Activated naive CD4-positive, alpha-beta T cell treated with anti-CD3 and anti-CD28 coated beads for 36 hours (primary cell): Measurements from ENCODE around the gene SYNGR2. TPM values are rescaled to one million over a fixed set of nuclear protein-coding genes. Genes with fewer than 3 reads are reported as not detected.
A peak's percentile ranks its signal among the peaks of the same experiment; 100 is the strongest.

Experiments used
- CTCF ChIA-PET: fragments of 350-600 bp; sonication (Branson Sonifier 250); formaldehyde crosslinking; loops from one replicate; lab custom pipeline; 2021; ENCODE audit warnings: antibody characterized with exemption; lab: Charles Lee
- DNase-seq: peaks from one replicate; pipeline ENCODE4 v3.0.0-alpha.2; 2020
- H3K27ac Mint-ChIP-seq: one replicate; pipeline ENCODE4 v1.8.0; 2021; ENCODE audit warnings: mild to moderate bottlenecking, mixed read lengths
- H3K27me3 Mint-ChIP-seq: one replicate; pipeline ENCODE4 v1.8.0; 2021; ENCODE audit warnings: low read depth, mixed read lengths
- H3K36me3 Mint-ChIP-seq: one replicate; pipeline ENCODE4 v1.8.0; 2021; ENCODE audit warnings: low read depth, mixed read lengths
- H3K4me1 Mint-ChIP-seq: one replicate; pipeline ENCODE4 v1.8.0; 2021; ENCODE audit warnings: low read depth, mixed read lengths
- H3K4me3 Mint-ChIP-seq: one replicate; pipeline ENCODE4 v1.8.0; 2021; ENCODE audit warnings: mild to moderate bottlenecking, moderate library complexity, mixed read lengths
- H3K9me3 Mint-ChIP-seq: one replicate; pipeline ENCODE4 v1.8.0; 2021; ENCODE audit warnings: mixed read lengths
- intact Hi-C: fragments of 100-400 bp; cut with micrococcal nuclease; formaldehyde crosslinking; loops from one replicate; pipeline ENCODE4 v1.15.1; 2023
- total RNA-seq, 2 experiments: library from RNA; stranded (reverse); gene quantifications; one replicate each; pipeline ENCODE4 v1.2.3, GENCODE V29; 2021

Gene SYNGR2
- total RNA-seq, 2 experiments from 2014 or later, result 96.3 to 103 TPM

DNA sequence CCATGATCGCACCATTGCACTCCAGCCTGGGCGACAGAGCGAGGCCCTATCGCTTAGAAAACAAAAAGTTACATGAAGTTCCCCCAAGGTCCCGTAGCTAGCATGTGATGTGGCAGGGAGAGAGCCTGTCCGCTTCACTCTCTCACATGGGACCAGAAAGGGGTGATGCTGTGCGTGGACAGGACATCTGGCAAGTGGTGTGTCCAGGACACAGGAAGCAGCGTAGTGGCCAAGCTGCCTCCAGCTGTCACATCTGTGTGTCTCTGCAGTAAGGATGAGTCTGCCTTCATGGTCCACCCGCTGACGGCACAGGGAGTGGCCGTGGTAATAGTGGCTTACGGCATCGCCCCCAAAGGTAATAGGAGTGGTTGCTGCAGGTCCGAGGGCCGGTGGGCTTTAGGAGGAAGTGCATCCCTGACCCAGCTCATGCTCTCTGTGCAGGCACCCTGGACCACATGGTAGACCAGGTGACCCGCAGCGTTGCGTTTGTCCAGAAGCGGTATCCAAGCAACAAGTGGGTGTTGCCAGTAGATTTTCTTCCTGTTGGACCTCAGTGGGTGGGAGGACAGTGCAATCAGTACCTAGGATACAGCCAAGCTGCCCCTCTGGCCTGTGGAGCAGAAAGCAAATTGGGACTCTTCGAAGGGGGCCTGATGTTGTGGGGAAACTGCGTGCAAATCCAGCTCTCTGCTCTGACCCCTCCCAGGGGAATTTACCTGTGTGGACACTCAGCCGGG lies 36.2 kb downstream of the SYNGR2 start:
- intact Hi-C loops, result no loop called here
- no peak for DNase-seq
- no peaks in the 10 kb centered on the region for H3K4me1 Mint-ChIP-seq
- no peaks in the 10 kb centered on the region for H3K9me3 Mint-ChIP-seq
- H3K27ac Mint-ChIP-seq, result no peak overlapping the region
- peaks cover 3% of the 10 kb centered on the region for H3K36me3 Mint-ChIP-seq
- H3K4me3 Mint-ChIP-seq, result no peak overlapping the region
- CTCF ChIA-PET, result interaction anchor here (0.7 to 0.8 kb wide), 2 partner anchors 11 to 239 kb away, joined by 3 to 4 read pairs; no protein-coding TSS in a partner anchor
- H3K27me3 Mint-ChIP-seq, result no peaks in the 10 kb centered on the region

DNA sequence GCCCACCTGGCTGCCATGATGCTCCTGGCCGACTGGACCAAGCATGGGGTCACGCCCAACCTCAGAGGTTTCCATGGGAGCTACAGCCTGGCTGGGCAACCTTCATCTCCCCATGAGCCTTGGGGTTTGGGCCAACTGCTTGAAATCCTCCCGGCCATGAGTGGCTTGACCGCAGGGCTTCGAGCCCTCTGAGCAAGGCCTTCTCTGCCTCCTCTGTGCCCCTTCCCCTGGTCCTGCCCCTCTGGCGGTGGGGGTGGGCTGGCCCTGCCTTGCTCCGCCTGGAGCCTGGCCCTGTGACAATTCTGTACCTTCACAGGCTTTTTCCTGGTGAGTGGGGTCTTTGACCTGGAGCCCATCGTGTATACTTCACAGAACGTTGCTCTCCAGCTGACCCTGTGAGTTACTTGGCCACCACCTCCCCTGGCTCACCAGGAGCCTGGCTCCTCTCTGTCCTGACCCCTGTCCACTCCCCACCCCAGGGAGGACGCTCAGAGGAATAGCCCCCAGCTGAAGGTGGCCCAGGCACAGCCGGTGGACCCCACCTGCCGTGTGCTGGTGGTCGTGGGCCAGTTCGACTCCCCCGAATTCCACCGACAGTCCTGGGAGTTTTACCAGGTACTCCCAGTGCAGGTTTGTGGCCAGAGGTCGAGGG lies 36.9 kb downstream of the SYNGR2 start:
- Mint-ChIP-seq H3K9me3 (no peaks in the 10 kb centered on the region), H3K27ac (no peak overlapping the region), H3K27me3 (no peaks in the 10 kb centered on the region), H3K4me1 (no peaks in the 10 kb centered on the region), H3K36me3 (peaks cover 3% of the 10 kb centered on the region), H3K4me3 (no peak overlapping the region)
- DNase-seq, result no peak
- CTCF ChIA-PET, result interaction anchor here (0.8 kb wide), 1 partner anchor 12 kb away, joined by 4 read pairs; no protein-coding TSS in a partner anchor
- intact Hi-C loops, result no loop called here

DNA sequence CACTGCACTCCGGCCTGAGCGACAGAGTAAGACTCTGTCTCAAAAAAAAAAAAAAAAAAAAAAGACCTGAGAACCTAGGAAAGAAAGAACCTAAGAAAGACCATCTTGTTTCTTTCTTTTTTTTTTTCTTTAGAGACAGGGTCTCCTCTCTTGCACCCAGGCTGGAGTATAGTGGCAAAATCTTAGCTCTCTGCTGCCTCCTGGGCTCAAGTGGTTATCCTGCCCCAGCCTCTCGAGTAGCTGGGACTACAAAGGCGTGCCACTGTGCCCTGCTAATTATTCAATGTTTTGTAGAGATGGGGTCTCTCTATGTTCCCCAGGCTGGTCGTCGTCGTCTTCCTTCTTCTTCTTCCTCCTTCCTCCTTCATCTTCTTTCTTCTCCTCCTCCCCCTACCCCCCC lies 37.9 kb downstream of the SYNGR2 start:
- no peak overlapping the region for H3K4me3 Mint-ChIP-seq
- H3K4me1 Mint-ChIP-seq, result no peaks in the 10 kb centered on the region
- H3K27me3 Mint-ChIP-seq, result no peaks in the 10 kb centered on the region
- CTCF ChIA-PET, result interaction anchor here (0.7 kb wide), 2 partner anchors 56 to 370 kb away, joined by 3 to 4 read pairs; no protein-coding TSS in a partner anchor
- no peak overlapping the region for H3K27ac Mint-ChIP-seq
- intact Hi-C loops, result no loop called here
- no peaks in the 10 kb centered on the region for H3K9me3 Mint-ChIP-seq
- H3K36me3 Mint-ChIP-seq, result peaks cover 3% of the 10 kb centered on the region
- DNase-seq, result no peak

DNA sequence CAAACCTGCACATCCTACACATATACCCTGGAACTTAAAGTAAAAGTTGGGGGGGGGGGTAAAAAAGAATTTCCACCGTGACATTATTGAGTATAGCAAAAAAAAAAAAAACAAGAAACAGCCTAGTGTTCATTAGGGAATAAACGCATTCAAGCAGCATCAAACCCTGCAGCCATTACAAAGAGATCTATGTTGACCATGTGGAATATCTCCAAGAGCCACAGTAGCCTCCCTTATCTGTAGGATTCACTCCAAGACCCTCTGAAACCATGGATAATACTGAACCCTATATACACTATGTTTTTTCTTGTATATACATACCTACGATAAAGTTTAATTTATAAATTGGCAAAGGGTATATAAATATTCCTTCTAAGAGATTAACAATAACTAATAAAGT lies 40.1 kb downstream of the SYNGR2 start:
- H3K36me3 Mint-ChIP-seq, result peaks cover 3% of the 10 kb centered on the region
- intact Hi-C loops, result no loop called here
- CTCF ChIA-PET, result no interaction called here
- H3K4me1 Mint-ChIP-seq, result no peaks in the 10 kb centered on the region
- H3K27ac Mint-ChIP-seq, result no peak overlapping the region
- H3K27me3 Mint-ChIP-seq, result no peaks in the 10 kb centered on the region
- H3K4me3 Mint-ChIP-seq, result no peak overlapping the region
- no peak for DNase-seq
- no peaks in the 10 kb centered on the region for H3K9me3 Mint-ChIP-seq

DNA sequence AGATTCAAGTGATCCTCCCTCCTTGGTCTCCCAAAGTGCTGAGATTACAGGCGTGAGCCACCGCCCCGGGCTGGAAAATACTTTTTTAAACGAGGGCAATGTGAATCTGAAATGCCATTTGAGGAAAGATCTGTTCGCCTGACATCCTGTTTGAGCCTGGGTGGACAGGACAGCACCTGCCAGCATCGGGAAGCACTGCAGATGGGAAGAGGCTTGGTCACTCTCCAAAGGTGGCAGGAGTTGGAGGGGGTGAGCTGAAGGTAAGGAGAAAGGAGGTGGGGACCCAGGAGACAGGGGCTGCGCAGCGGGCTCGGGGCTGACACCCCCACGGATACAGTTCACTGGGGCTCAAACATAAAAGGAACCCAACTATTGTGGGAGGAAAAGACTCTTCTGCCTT lies 41.7 kb downstream of the SYNGR2 start:
- Mint-ChIP-seq H3K9me3 (no peaks in the 10 kb centered on the region), H3K4me1 (peaks cover 5% of the 10 kb centered on the region), H3K27ac (no peak overlapping the region), H3K4me3 (no peak overlapping the region), H3K27me3 (no peaks in the 10 kb centered on the region), H3K36me3 (peaks cover 10% of the 10 kb centered on the region)
- CTCF ChIA-PET, result no interaction called here
- intact Hi-C loops, result no loop called here
- DNase-seq, result no peak

DNA sequence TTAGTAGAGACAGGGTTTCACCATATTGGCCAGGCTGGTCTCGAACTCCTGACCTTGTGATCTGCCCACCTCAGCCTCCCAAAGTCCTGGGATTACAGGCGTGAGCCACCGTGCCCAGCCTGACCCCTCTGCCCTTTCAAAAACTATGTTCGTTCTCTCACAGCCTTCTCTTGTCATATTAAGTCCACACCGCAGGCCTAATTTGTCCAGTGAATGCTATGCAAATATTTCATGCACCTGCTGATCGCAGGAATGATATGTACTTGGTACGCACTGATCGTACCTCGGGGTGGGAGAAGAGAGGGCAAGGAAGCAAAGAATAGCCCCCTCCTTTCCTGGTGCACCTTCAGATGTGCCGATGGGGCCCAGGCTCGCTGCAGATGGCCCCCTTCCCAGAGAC lies 42.7 kb downstream of the SYNGR2 start:
- H3K9me3 Mint-ChIP-seq, result no peaks in the 10 kb centered on the region
- intact Hi-C loops, result no loop called here
- H3K36me3 Mint-ChIP-seq, result peaks cover 15% of the 10 kb centered on the region
- no peak overlapping the region for H3K27ac Mint-ChIP-seq
- no peak for DNase-seq
- H3K27me3 Mint-ChIP-seq, result no peaks in the 10 kb centered on the region
- peaks cover 8% of the 10 kb centered on the region for H3K4me1 Mint-ChIP-seq
- CTCF ChIA-PET, result interaction anchor here (0.7 kb wide), 1 partner anchor 34 kb away, joined by 3 read pairs; no protein-coding TSS in a partner anchor
- H3K4me3 Mint-ChIP-seq, result no peak overlapping the region

DNA sequence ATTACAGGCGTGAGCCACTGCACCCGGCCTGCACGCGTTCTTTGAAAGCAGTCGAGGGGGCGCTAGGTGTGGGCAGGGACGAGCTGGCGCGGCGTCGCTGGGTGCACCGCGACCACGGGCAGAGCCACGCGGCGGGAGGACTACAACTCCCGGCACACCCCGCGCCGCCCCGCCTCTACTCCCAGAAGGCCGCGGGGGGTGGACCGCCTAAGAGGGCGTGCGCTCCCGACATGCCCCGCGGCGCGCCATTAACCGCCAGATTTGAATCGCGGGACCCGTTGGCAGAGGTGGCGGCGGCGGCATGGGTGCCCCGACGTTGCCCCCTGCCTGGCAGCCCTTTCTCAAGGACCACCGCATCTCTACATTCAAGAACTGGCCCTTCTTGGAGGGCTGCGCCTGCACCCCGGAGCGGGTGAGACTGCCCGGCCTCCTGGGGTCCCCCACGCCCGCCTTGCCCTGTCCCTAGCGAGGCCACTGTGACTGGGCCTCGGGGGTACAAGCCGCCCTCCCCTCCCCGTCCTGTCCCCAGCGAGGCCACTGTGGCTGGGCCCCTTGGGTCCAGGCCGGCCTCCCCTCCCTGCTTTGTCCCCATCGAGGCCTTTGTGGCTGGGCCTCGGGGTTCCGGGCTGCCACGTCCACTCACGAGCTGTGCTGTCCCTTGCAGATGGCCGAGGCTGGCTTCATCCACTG lies 45.8 kb downstream of the SYNGR2 start, which contains the start of gene BIRC5:
Gene BIRC5 (plus strand): TSS at position 238 of the 690 bp plus-strand sequence. CDS start 64 bp downstream, at position 302.
- Mint-ChIP-seq H3K27me3 (no peaks in the 10 kb centered on the region), H3K4me3 (peak within 1 kb of the TSS; percentile 92), H3K9me3 (no peaks in the 10 kb centered on the region), H3K4me1 (peaks cover 8% of the 10 kb centered on the region), H3K36me3 (peaks cover 25% of the 10 kb centered on the region), H3K27ac (peak within 1 kb of the TSS; percentile 19)
- intact Hi-C loops, result loop anchor here (2.0 kb wide), 2 partner anchors 27 to 41 kb away; partner anchors contain the start of genes AFMID and TK1
- CTCF ChIA-PET, result interaction anchor here (1.6 to 2.4 kb wide), 2 partner anchors 37 to 129 kb away, joined by 4 to 8 read pairs; no protein-coding TSS in a partner anchor
- peak; percentile 94 for DNase-seq

DNA sequence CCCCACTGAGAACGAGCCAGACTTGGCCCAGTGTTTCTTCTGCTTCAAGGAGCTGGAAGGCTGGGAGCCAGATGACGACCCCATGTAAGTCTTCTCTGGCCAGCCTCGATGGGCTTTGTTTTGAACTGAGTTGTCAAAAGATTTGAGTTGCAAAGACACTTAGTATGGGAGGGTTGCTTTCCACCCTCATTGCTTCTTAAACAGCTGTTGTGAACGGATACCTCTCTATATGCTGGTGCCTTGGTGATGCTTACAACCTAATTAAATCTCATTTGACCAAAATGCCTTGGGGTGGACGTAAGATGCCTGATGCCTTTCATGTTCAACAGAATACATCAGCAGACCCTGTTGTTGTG lies 46.3 kb downstream of the SYNGR2 start:
- Mint-ChIP-seq H3K27ac (peak overlapping the region; percentile 19), H3K4me1 (peaks cover 8% of the 10 kb centered on the region), H3K27me3 (no peaks in the 10 kb centered on the region), H3K4me3 (peak overlapping the region; percentile 92), H3K9me3 (no peaks in the 10 kb centered on the region), H3K36me3 (peaks cover 30% of the 10 kb centered on the region)
- CTCF ChIA-PET, result interaction anchor here (0.7 to 2.4 kb wide), 3 partner anchors 33 to 130 kb away, joined by 3 to 8 read pairs (median 4); no protein-coding TSS in a partner anchor
- no peak for DNase-seq
- intact Hi-C loops, result loop anchor here (2.0 kb wide), 2 partner anchors 28 to 40 kb away; partner anchors contain the start of genes AFMID and TK1

DNA sequence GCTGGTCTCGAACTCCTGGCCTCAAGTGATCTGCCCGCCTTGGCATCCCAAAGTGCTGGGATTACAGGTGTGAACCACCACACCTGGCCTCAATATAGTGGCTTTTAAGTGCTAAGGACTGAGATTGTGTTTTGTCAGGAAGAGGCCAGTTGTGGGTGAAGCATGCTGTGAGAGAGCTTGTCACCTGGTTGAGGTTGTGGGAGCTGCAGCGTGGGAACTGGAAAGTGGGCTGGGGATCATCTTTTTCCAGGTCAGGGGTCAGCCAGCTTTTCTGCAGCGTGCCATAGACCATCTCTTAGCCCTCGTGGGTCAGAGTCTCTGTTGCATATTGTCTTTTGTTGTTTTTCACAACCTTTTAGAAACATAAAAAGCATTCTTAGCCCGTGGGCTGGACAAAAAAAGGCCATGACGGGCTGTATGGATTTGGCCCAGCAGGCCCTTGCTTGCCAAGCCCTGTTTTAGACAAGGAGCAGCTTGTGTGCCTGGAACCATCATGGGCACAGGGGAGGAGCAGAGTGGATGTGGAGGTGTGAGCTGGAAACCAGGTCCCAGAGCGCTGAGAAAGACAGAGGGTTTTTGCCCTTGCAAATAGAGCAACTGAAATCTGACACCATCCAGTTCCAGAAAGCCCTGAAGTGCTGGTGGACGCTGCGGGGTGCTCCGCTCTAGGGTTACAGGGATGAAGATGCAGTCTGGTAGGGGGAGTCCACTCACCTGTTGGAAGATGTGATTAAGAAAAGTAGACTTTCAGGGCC lies 51.2 kb downstream of the SYNGR2 start:
- Mint-ChIP-seq H3K27me3 (no peaks in the 10 kb centered on the region), H3K27ac (no peak overlapping the region), H3K36me3 (peaks cover 55% of the 10 kb centered on the region), H3K4me1 (peaks cover 6% of the 10 kb centered on the region), H3K4me3 (no peak overlapping the region), H3K9me3 (no peaks in the 10 kb centered on the region)
- intact Hi-C loops, result no loop called here
- CTCF ChIA-PET, result no interaction called here
- DNase-seq, result no peak
